ENCODE data around the gene VPS33A.

- no peak for TF ChIP-seq CTCF (IDR thresholded peaks at IDR 0.05; ENCODE audit: low read length)
- no peak for TF ChIP-seq EZH2 (IDR thresholded peaks at IDR 0.05; ENCODE audit: borderline replicate concordance, low read length)
These were observed 46.6 kb upstream of the VPS33A start for GRCh38 chr12:122312926-122313325.
